Activated T-cell treated with anti-CD3 and anti-CD28 coated beads, Interleukin-2, amount 50 U/mL, for 24 hours (primary cell): ENCODE data around the gene MPV17.
"Not testable (repeated sequence)": the region's sequence is repeated elsewhere in the genome, so short reads cannot be mapped to it uniquely, and the experiment has no call there.

ENCODE experiments used
- DNase-seq: peaks from one replicate; pipeline ENCODE4 v3.0.0-alpha.2; 2020
- H3K27ac Mint-ChIP-seq: 2 replicates; pipeline ENCODE4 v1.8.0; 2020; ENCODE audit warnings: mild to moderate bottlenecking, mixed read lengths
- H3K27me3 Mint-ChIP-seq: 2 replicates; pipeline ENCODE4 v1.8.0; 2020; ENCODE audit warnings: mixed read lengths
- H3K36me3 Mint-ChIP-seq: 2 replicates; pipeline ENCODE4 v1.8.0; 2020; ENCODE audit warnings: low read depth, mixed read lengths
- H3K4me1 Mint-ChIP-seq: 2 replicates; pipeline ENCODE4 v1.8.0; 2020; ENCODE audit warnings: low read depth, mixed read lengths
- H3K4me3 Mint-ChIP-seq: 2 replicates; pipeline ENCODE4 v1.8.0; 2020; ENCODE audit warnings: mild to moderate bottlenecking, moderate library complexity, mixed read lengths
- H3K9me3 Mint-ChIP-seq: 2 replicates; pipeline ENCODE4 v1.8.0; 2020; ENCODE audit warnings: mixed read lengths

The MPV17 gene

GRCh38 chr2:27313882-27314645, 8.8 kb downstream of the MPV17 start:
- DNase-seq = no peak
- Mint-ChIP-seq H3K9me3 (no peaks in the 10 kb centered on the region), H3K27me3 (no peaks in the 10 kb centered on the region), H3K4me3 (no peak overlapping the region), H3K36me3 (peaks cover 67% of the 10 kb centered on the region), H3K4me1 (no peaks in the 10 kb centered on the region), H3K27ac (no peak overlapping the region)

DNA sequence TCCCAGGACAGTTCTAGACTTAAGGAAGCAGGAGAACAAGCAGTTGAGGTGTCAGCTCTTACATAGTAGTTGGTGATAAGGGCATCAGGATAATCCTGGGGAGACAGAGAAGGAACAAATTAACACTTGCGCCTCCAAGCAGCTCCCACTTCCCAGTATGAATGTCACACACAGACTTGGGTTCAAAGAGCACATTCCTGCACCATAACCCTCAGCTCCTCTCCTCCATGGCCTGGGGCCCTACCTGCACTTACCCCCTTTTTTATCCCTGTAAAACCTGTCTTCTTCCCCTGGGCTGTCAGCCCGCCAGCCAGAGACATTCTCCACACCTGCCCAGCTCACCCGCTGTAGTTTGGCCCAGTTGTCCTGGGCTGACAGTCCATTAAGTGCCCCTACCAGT, 10.7 kb downstream of the MPV17 start:
- no peak overlapping the region for H3K4me3 Mint-ChIP-seq
- peaks cover 60% of the 10 kb centered on the region for H3K36me3 Mint-ChIP-seq
- peaks cover 2% of the 10 kb centered on the region for H3K4me1 Mint-ChIP-seq
- H3K27me3 Mint-ChIP-seq = peaks cover 13% of the 10 kb centered on the region
- DNase-seq = no peak
- no peak overlapping the region for H3K27ac Mint-ChIP-seq
- H3K9me3 Mint-ChIP-seq = no peaks in the 10 kb centered on the region

DNA sequence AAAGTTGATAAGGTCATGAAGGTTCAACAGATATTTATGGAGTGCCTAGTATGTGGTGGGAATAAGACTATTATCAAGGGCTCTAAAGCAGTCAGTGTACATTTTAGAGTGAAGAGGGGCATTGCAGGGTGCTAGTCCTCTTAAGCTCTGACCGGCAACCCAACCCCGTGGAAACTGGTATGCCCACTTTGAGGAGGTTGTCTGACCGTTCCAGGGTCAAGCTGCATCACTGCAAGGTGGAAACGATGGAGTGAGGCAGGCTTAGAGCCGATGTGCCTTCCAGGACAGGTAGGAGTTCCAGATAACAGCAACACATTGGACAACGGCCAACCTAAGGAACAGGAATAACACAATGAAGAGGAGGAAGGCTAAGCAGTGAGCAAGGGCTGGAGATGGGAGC, 13.2 kb downstream of the MPV17 start:
- Mint-ChIP-seq H3K9me3 (no peaks in the 10 kb centered on the region), H3K4me1 (peaks cover 7% of the 10 kb centered on the region), H3K27ac (no peak overlapping the region), H3K4me3 (no peak overlapping the region), H3K27me3 (peaks cover 37% of the 10 kb centered on the region), H3K36me3 (peaks cover 42% of the 10 kb centered on the region)
- DNase-seq = no peak

DNA sequence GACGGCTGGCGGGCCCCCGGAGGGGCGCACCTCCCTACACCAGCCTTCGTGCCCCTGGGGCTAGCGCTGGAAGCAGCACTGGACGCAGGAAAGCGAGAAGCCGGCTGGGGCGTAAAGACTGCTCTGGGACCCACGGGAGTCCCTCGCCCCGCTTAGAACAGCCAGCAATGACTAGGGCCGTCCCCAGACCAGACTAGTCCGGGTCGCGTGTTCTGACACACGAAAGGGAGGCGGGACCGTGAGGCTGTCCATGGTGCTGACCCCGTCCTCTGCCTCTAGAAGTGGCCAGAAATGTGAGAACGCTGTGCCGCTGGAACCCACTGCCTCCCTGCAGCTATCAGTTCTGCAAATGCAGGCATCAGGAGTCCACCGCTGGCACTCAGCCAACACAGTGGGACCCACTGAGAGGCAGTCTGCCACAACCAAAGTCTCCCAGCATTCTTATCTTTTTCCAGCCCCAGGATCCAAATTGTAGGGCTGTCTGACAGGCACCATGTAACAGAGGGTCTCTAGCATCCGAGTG, 14.5 kb downstream of the MPV17 start, which contains the start of gene UCN:
UCN (minus strand) TSS at position 87 of the 523 bp plus-strand sequence. CDS start 550 bp downstream, outside the sequence.
- DNase-seq = no peak

GRCh38 chr2:27307545-27308358, 15.1 kb downstream of the MPV17 start:
- DNase-seq = no peak
- H3K27ac Mint-ChIP-seq = no peak overlapping the region
- no peak overlapping the region for H3K4me3 Mint-ChIP-seq
- H3K27me3 Mint-ChIP-seq = peaks cover 42% of the 10 kb centered on the region
- peaks cover 11% of the 10 kb centered on the region for H3K4me1 Mint-ChIP-seq
- H3K9me3 Mint-ChIP-seq = no peaks in the 10 kb centered on the region
- peaks cover 38% of the 10 kb centered on the region for H3K36me3 Mint-ChIP-seq

More for the DNA sequence above, 14.5 kb downstream of the MPV17 start, which contains the start of gene UCN:
- H3K36me3 Mint-ChIP-seq = peaks cover 42% of the 10 kb centered on the region
- H3K27ac Mint-ChIP-seq = no peak within 1 kb of the TSS
- H3K9me3 Mint-ChIP-seq = no peaks in the 10 kb centered on the region
- peaks cover 7% of the 10 kb centered on the region for H3K4me1 Mint-ChIP-seq
- H3K4me3 Mint-ChIP-seq = peak within 1 kb of the TSS; percentile 23
- peaks cover 42% of the 10 kb centered on the region for H3K27me3 Mint-ChIP-seq

DNA sequence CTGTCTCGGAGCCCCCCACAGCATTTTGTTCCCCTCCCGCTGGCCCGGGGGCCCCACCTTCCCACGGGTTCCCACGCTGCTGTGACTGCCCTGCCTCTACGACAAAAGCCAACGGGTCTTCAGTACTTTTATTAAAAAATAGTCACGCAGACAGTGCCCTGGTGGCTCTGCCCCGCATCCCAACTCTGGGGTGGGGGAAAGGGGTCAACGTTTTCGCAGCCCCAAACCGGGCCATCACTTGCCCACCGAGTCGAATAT, 15.7 kb downstream of the MPV17 start:
- peak overlapping the region; percentile 23 for H3K4me3 Mint-ChIP-seq
- H3K27ac Mint-ChIP-seq = no peak overlapping the region

DNA sequence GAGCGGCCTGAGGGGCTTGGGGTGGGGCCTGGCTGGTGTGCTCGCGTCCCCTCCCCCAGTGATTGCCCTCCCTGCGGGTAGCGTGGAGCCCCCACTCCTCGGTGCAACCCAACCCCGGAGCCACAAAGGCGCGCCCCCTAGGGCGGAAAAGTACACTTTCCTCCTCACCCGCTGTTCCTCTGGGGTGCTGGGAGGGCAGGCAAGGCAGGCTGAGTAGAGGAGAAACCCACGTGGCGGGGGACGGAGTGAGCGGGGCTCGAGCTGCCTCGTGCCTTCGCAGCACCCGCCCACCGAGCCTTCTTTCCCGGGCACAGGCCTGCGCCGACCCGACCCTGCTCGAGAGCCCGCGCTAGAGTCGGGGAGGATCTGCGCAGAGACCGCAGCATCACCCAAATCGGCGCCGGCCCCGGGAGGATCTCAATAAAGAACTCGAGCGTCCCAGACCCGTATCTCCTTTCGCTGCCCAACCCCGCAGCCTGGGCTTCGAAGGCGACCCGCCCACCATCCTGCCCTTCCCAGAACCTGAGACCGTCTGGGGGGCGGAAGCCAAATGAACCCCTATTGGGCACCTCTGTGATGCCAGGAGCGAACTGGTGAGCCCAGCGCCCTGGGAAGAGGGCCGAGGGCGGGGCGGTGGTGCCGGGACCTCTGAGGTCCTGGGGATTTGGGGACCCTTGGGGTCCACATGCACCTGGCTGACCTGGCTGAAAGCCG, 16.2 kb downstream of the MPV17 start:
- no peaks in the 10 kb centered on the region for H3K9me3 Mint-ChIP-seq
- peaks cover 12% of the 10 kb centered on the region for H3K4me1 Mint-ChIP-seq
- H3K27ac Mint-ChIP-seq = no peak overlapping the region
- peaks cover 42% of the 10 kb centered on the region for H3K27me3 Mint-ChIP-seq
- H3K4me3 Mint-ChIP-seq = peak overlapping the region; percentile 35
- DNase-seq = peak; percentile 67
- peaks cover 28% of the 10 kb centered on the region for H3K36me3 Mint-ChIP-seq

More for the DNA sequence above, 15.7 kb downstream of the MPV17 start:
- no peaks in the 10 kb centered on the region for H3K9me3 Mint-ChIP-seq
- peaks cover 33% of the 10 kb centered on the region for H3K36me3 Mint-ChIP-seq
- peaks cover 12% of the 10 kb centered on the region for H3K4me1 Mint-ChIP-seq
- no peak for DNase-seq
- H3K27me3 Mint-ChIP-seq = peaks cover 42% of the 10 kb centered on the region

- peak; percentile 36 for DNase-seq
- Mint-ChIP-seq H3K9me3 (no peaks in the 10 kb centered on the region), H3K36me3 (peaks cover 22% of the 10 kb centered on the region), H3K4me3 (peak overlapping the region; percentile 35), H3K27ac (no peak overlapping the region), H3K4me1 (peaks cover 12% of the 10 kb centered on the region), H3K27me3 (peaks cover 42% of the 10 kb centered on the region)
These were observed 16.8 kb downstream of the MPV17 start for GRCh38 chr2:27306136-27306535.

GRCh38 chr2:27305516-27305915, 17.4 kb downstream of the MPV17 start:
- no peak for DNase-seq
- Mint-ChIP-seq H3K27me3 (peaks cover 42% of the 10 kb centered on the region), H3K4me3 (no peak overlapping the region), H3K36me3 (peaks cover 18% of the 10 kb centered on the region), H3K4me1 (peaks cover 12% of the 10 kb centered on the region), H3K27ac (no peak overlapping the region), H3K9me3 (no peaks in the 10 kb centered on the region)

- peaks cover 42% of the 10 kb centered on the region for H3K27me3 Mint-ChIP-seq
- no peak overlapping the region for H3K4me3 Mint-ChIP-seq
- peaks cover 12% of the 10 kb centered on the region for H3K4me1 Mint-ChIP-seq
- no peak overlapping the region for H3K27ac Mint-ChIP-seq
- H3K36me3 Mint-ChIP-seq = peaks cover 11% of the 10 kb centered on the region
- DNase-seq = no peak
- H3K9me3 Mint-ChIP-seq = no peaks in the 10 kb centered on the region
These were observed 18.2 kb downstream of the MPV17 start for GRCh38 chr2:27304488-27305240.

- Mint-ChIP-seq H3K27ac (peak overlapping the region; percentile 14), H3K4me3 (peak overlapping the region; percentile 60), H3K4me1 (peaks cover 12% of the 10 kb centered on the region), H3K9me3 (no peaks in the 10 kb centered on the region), H3K27me3 (peaks cover 45% of the 10 kb centered on the region), H3K36me3 (peaks cover under 1% of the 10 kb centered on the region)
- DNase-seq = peak; percentile 60
These were observed 19.5 kb downstream of the MPV17 start for GRCh38 chr2:27303093-27304025.

DNA sequence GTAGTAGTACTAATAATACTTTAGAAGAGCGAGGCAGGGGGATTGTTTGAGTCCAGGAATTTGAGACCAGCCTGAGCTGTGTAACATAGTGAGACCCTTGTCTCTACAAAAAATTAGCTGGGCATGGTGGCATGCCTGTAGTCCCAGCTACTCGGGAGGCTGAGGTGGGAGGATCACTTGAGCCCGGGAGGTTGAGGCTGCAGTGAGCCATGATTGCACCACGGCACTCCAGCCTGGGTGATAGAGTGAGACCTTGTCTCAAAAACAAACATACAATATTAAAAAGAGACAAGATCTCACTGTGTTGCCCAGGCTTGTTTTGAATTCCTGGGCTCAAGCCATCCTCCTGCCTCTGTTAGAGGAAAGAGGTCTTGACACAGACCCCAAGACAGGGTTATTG, 22.3 kb downstream of the MPV17 start:
- DNase-seq, H3K9me3 Mint-ChIP-seq, H3K27ac Mint-ChIP-seq, H3K4me3 Mint-ChIP-seq, H3K4me1 Mint-ChIP-seq, H3K36me3 Mint-ChIP-seq: not testable (repeated sequence)
- H3K27me3 Mint-ChIP-seq = peaks cover 30% of the 10 kb centered on the region

DNA sequence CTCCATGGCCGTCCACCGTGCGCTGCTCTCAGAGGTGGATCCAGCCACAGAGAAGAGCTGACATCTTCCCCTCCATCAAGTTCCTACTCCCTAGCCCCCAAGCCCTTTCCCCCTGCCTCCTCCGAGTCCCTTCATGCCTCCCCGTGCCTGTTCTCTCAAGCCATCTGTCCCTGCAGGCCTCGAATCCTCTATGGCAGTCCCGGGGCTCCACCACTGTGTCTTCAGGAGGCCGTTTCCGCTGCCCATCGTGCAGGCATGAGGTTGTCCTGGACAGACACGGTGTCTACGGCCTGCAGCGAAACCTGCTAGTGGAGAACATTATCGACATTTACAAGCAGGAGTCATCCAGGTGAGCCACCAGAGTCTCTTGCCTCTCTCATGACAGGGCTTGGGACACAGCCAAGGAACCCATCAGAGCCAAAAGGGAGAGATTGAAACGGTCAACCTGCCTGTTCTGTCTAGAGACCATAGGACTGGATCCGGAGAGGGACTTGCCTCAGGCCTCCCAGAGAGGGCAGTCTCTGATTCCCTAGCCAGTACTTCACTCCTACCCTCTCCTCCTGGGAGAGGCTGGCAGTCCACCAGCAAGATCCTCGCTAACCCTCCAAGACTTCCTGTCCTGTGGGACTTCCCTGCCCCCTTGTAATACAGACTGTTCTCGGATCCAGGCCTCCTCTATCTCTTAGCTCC, 24.4 kb downstream of the MPV17 start:
- Mint-ChIP-seq H3K27ac (no peak overlapping the region), H3K4me3 (no peak overlapping the region), H3K9me3 (no peaks in the 10 kb centered on the region), H3K4me1 (peaks cover 5% of the 10 kb centered on the region), H3K27me3 (peaks cover 16% of the 10 kb centered on the region), H3K36me3 (no peaks in the 10 kb centered on the region)
- no peak for DNase-seq
